Endothelial cell of umbilical vein (primary cell): Measurements from ENCODE around the gene LAIR2. TPM values are rescaled to one million over a fixed set of nuclear protein-coding genes. Genes with fewer than 3 reads are reported as not detected.

Experiments used
- BruUV-seq: library from RNA; stranded (reverse); fragments of 400-500 nt; replicated peaks from 2 replicates; lab custom pipeline; 2021; lab: Mats Ljungman, UMichigan
- CTCF ChIA-PET: fragments of 300-600, 350-600 bp; sonication (Branson Sonifier 250); formaldehyde crosslinking; loops from one replicate; lab custom pipeline; 2021; ENCODE audit warnings: antibody characterized with exemption, inconsistent platforms; lab: Charles Lee
- POLR2A ChIA-PET: fragments of 300-600, 350-600 bp; sonication (Branson Sonifier 250); formaldehyde crosslinking; loops from one replicate; lab custom pipeline; 2021; ENCODE audit warnings: antibody characterized with exemption, inconsistent platforms; lab: Charles Lee
- DNase-seq: peaks from one replicate; pipeline ENCODE4 v3.0.0-alpha.2; 2011; ENCODE audit warnings: low read depth, low spot score
- FAIRE-seq: peaks from 2 replicates; lab custom pipeline; 2011; peaks lifted over from hg19 to GRCh38; lab: Jason Lieb, UNC
- H2AFZ ChIP-seq: 2 replicates; pipeline ENCODE4 v1.6.0; 2012; ENCODE audit warnings: low read depth, low read length, control low read depth, inconsistent platforms
- H3K27ac ChIP-seq: 2 replicates; pipeline ENCODE4 v1.5.1; 2011; ENCODE audit warnings: low read depth, mild to moderate bottlenecking, control low read depth, low read length, moderate library complexity; ENCODE audit not compliant: insufficient read depth
- H3K27me3 ChIP-seq, 2 experiments: 2 replicates each; pipeline versions ENCODE4 v1.6.0 to v1.6.1; 2011; ENCODE audit warnings: low read length in 2 of 2, mixed read lengths in 1 of 2; ENCODE audit not compliant: control insufficient read depth in 2 of 2, insufficient read depth in 2 of 2
- H3K36me3 ChIP-seq, 2 experiments: 2 replicates in 1 of 2; 3 replicates in 1 of 2; pipeline ENCODE4 v1.5.1; 2011; ENCODE audit warnings: low read length in 2 of 2, mild to moderate bottlenecking in 1 of 2, moderate library complexity in 1 of 2; ENCODE audit not compliant: control insufficient read depth in 2 of 2, insufficient read depth in 2 of 2; ENCODE audit errors: extremely low read depth in 1 of 2
- H3K4me1 ChIP-seq: 3 replicates; pipeline ENCODE4 v1.5.1; 2011; ENCODE audit warnings: mild to moderate bottlenecking, low read length; ENCODE audit not compliant: control insufficient read depth, insufficient read depth; ENCODE audit errors: extremely low read depth
- H3K4me2 ChIP-seq: 2 replicates; pipeline ENCODE4 v1.6.1; 2011; ENCODE audit warnings: low read length, control low read depth, mixed read lengths; ENCODE audit not compliant: insufficient read depth
- H3K4me3 ChIP-seq, 3 experiments: fragments of 200-600 bp in 1 of 3; sonication (generic), shearing (Covaris generic) in 1 of 3; replicated peaks in 1 of 3; 2 replicates each; pipeline ENCODE4 v1.5.1; 2011 to 2016; ENCODE audit warnings: control low read depth in 3 of 3, low read length in 3 of 3, mild to moderate bottlenecking in 2 of 3, inconsistent platforms in 1 of 3, low read depth in 1 of 3, moderate library complexity in 1 of 3; ENCODE audit not compliant: insufficient read depth in 1 of 3
- H3K79me2 ChIP-seq: 2 replicates; pipeline ENCODE4 v1.6.0; 2012; ENCODE audit warnings: low read length, inconsistent platforms; ENCODE audit not compliant: control insufficient read depth, insufficient read depth
- H3K9ac ChIP-seq: replicated peaks from 2 replicates; pipeline ENCODE3; 2011; ENCODE audit warnings: low read length, control low read depth; ENCODE audit not compliant: insufficient read depth; ENCODE audit errors: extremely low read depth
- H3K9me1 ChIP-seq: replicated peaks from 3 replicates; pipeline ENCODE4 v1.6.0; 2011; ENCODE audit warnings: mild to moderate bottlenecking, low read length; ENCODE audit not compliant: control insufficient read depth, insufficient read depth; ENCODE audit errors: extremely low read depth
- H3K9me3 ChIP-seq: replicated peaks from 2 replicates; pipeline ENCODE4 v1.5.1; 2012; ENCODE audit warnings: low read length, inconsistent platforms; ENCODE audit not compliant: control insufficient read depth, insufficient read depth
- H4K20me1 ChIP-seq: replicated peaks from 2 replicates; pipeline ENCODE3; 2011; ENCODE audit warnings: mild to moderate bottlenecking, low read length; ENCODE audit not compliant: control insufficient read depth, insufficient read depth; ENCODE audit errors: extremely low read depth
- EZH2 ChIP-seq: IDR thresholded peaks from 2 replicates; pipeline ENCODE4 v1.6.1; 2012; ENCODE audit warnings: borderline replicate concordance, low read depth, mild to moderate bottlenecking, moderate library complexity, low read length, inconsistent platforms; ENCODE audit not compliant: severe bottlenecking
- FOS ChIP-seq: IDR thresholded peaks from 2 replicates; pipeline ENCODE4 v1.6.1; 2011; ENCODE audit warnings: mild to moderate bottlenecking, low read length, moderate library complexity, borderline replicate concordance; ENCODE audit not compliant: insufficient read depth
- GATA2 ChIP-seq: IDR thresholded peaks from 2 replicates; pipeline ENCODE4 v1.7.0; 2011; ENCODE audit warnings: low read depth, mild to moderate bottlenecking, moderate library complexity, mixed read lengths, low read length; ENCODE audit not compliant: insufficient read length, insufficient read depth
- JUN ChIP-seq: IDR thresholded peaks from 2 replicates; pipeline ENCODE4 v1.6.1; 2011; ENCODE audit warnings: borderline replicate concordance, low read depth; ENCODE audit not compliant: insufficient read length, insufficient read depth
- MYC ChIP-seq: IDR thresholded peaks from one replicate; pipeline ENCODE4 v1.6.1; 2011; ENCODE audit warnings: mild to moderate bottlenecking, low read depth, low read length
- POLR2A ChIP-seq: IDR thresholded peaks from 2 replicates; pipeline ENCODE4 v1.6.1; 2012; ENCODE audit warnings: low read depth, mild to moderate bottlenecking, control low read depth, low read length
- POLR2AphosphoS5 ChIP-seq: IDR thresholded peaks from 2 replicates; pipeline ENCODE4 v1.6.1; 2012; ENCODE audit warnings: low read depth, mild to moderate bottlenecking, control low read depth, low read length, moderate library complexity; ENCODE audit not compliant: insufficient read depth
- dilution Hi-C: fragments of 300-500 bp; cut with MboI; formaldehyde crosslinking; loops from one replicate; pipeline ENCODE4 v1.15.0; 2019; ENCODE audit warnings: low sequenced_read_pairs; ENCODE audit not compliant: extremely low pct_ligation_motif_present
- intact Hi-C: fragments of 100-400 bp; cut with micrococcal nuclease; formaldehyde crosslinking; loops from one replicate; pipeline ENCODE4 v1.10.0; 2022
- polyA plus RNA-seq, 4 experiments: library from polyadenylated mRNA; depleted of rRNA in 3 of 4; stranded (reverse) in 3 of 4; unstranded in 1 of 4; fragments of >200 nt; gene quantifications; 2 replicates each; pipeline versions ENCODE4 v1.2.1 to v1.2.3, GENCODE V29; 2011 to 2012; ENCODE audit warnings: missing spikeins in 1 of 4
- total RNA-seq: library from RNA; stranded (reverse); gene quantifications from 2 replicates; pipeline ENCODE4 v1.2.3, GENCODE V29; 2021
- TF ChIP-seq, protein P1 (sequence below), 2 donors: IDR thresholded peaks; 1 replicate in 1 of 2; 2 replicates in 1 of 2; pipeline ENCODE4 v1.5.1; 2011; ENCODE audit warnings: low read length in 2 of 2, mild to moderate bottlenecking in 2 of 2, moderate library complexity in 2 of 2, control low read depth in 1 of 2, inconsistent platforms in 1 of 2, low read depth in 1 of 2; ENCODE audit not compliant: insufficient read depth in 1 of 2; ENCODE audit errors: extremely low read depth in 1 of 2
- TF ChIP-seq, protein P2 (sequence below): IDR thresholded peaks from 2 replicates; pipeline ENCODE4 v1.6.1; 2011; ENCODE audit not compliant: insufficient read depth, insufficient read length

Gene LAIR2
- total and polyA plus RNA-seq, 2 donors (not counting 3 experiments of a cell fraction or from before 2014, with no cell fraction given) = not detected

DNA sequence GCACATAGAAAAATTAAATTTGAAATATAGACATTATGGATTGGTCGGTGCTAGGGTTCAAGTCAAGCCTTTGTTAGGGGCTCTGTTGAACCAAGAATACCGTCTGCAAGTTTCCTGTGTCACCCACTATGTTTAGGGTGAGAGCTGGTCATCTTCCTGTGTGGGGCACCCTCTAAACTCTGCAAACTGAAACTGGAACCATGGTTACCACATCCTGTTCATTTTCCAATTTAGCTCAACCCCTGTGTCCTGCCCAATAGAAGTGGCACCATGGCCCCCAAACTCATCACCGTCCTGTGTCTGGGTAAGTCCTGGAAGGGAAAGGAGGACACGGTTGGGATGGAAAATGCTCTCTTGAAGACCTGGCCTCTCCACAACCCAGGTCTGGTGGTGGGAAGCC lies 29.9 kb downstream of the LAIR2 start:
- intact Hi-C loops = no loop called here

More for the DNA sequence above, 29.9 kb downstream of the LAIR2 start:
- Histone ChIP-seq H3K36me3 (no peaks in the 10 kb centered on the region), H3K9me3 (no peaks in the 10 kb centered on the region), H3K27ac (no peak overlapping the region), H3K79me2 (no peaks in the 10 kb centered on the region), H2AFZ (no peak overlapping the region), H3K4me2 (no peak overlapping the region), H3K9me1 (no peaks in the 10 kb centered on the region), H3K4me1 (no peaks in the 10 kb centered on the region), H3K9ac (no peak overlapping the region), H4K20me1 (no peaks in the 10 kb centered on the region), H3K27me3 (no peaks in the 10 kb centered on the region), H3K4me3 (no peak overlapping the region)
- TF ChIP-seq POLR2AphosphoS5 = no peak
- no peak for TF ChIP-seq FOS
- TF ChIP-seq POLR2A = no peak
- no peak for TF ChIP-seq JUN
- TF ChIP-seq GATA2 = no peak
- no peak for TF ChIP-seq EZH2
- TF ChIP-seq MYC = no peak
- TF ChIP-seq, protein P1, sequence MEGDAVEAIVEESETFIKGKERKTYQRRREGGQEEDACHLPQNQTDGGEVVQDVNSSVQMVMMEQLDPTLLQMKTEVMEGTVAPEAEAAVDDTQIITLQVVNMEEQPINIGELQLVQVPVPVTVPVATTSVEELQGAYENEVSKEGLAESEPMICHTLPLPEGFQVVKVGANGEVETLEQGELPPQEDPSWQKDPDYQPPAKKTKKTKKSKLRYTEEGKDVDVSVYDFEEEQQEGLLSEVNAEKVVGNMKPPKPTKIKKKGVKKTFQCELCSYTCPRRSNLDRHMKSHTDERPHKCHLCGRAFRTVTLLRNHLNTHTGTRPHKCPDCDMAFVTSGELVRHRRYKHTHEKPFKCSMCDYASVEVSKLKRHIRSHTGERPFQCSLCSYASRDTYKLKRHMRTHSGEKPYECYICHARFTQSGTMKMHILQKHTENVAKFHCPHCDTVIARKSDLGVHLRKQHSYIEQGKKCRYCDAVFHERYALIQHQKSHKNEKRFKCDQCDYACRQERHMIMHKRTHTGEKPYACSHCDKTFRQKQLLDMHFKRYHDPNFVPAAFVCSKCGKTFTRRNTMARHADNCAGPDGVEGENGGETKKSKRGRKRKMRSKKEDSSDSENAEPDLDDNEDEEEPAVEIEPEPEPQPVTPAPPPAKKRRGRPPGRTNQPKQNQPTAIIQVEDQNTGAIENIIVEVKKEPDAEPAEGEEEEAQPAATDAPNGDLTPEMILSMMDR (IDR thresholded peaks at IDR 0.05; ENCODE audit: extremely low read depth in 1 of 2, insufficient read depth in 1 of 2, low read depth in 1 of 2, low read length in 2 of 2) = no peak
- TF ChIP-seq, protein P2, sequence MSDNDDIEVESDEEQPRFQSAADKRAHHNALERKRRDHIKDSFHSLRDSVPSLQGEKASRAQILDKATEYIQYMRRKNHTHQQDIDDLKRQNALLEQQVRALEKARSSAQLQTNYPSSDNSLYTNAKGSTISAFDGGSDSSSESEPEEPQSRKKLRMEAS = no peak
- dilution Hi-C loops = no loop called here
- CTCF ChIA-PET = no interaction called here
- FAIRE-seq (no peak), DNase-seq (no peak)
- BruUV-seq = no TSS peak
- POLR2A ChIA-PET = no interaction called here
